WTC11 (cell line): ENCODE measurements around the gene SCD5. TPM values are rescaled to one million over a fixed set of nuclear protein-coding genes. Genes with fewer than 3 reads are reported as not detected.
A peak's percentile ranks its signal among the peaks of the same experiment; 100 is the strongest.

Experiments used
- ATAC-seq: fragments of 200-7000 bp; cut with Tn5 transposase; 2 replicates; pipeline ENCODE4 v1.10.0; 2021; ENCODE audit warnings: mild to moderate bottlenecking, moderate library complexity
- CTCF ChIA-PET: fragments of 300-600 bp; sonication (Branson Sonifier 250); formaldehyde crosslinking; loops from one replicate; lab custom pipeline; 2021; ENCODE audit warnings: antibody characterized with exemption; lab: Charles Lee
- POLR2A ChIA-PET: fragments of 350-600 bp; sonication (Branson Sonifier 250); formaldehyde crosslinking; loops from one replicate; lab custom pipeline; 2021; ENCODE audit warnings: antibody characterized with exemption; lab: Charles Lee
- DNase-seq: peaks from one replicate; pipeline ENCODE4 v3.0.0; 2021; ENCODE audit warnings: low spot score
- H3K27ac Mint-ChIP-seq: 2 replicates; pipeline ENCODE4 v1.8.0; 2021; ENCODE audit warnings: mixed read lengths
- H3K27me3 Mint-ChIP-seq: 2 replicates; pipeline ENCODE4 v1.8.0; 2021; ENCODE audit warnings: low read depth, mild to moderate bottlenecking, moderate library complexity, mixed read lengths
- H3K36me3 Mint-ChIP-seq: 2 replicates; pipeline ENCODE4 v1.8.0; 2021; ENCODE audit warnings: mixed read lengths
- H3K4me1 Mint-ChIP-seq: 2 replicates; pipeline ENCODE4 v1.8.0; 2022; ENCODE audit warnings: mixed read lengths
- H3K4me3 Mint-ChIP-seq: 2 replicates; pipeline ENCODE4 v1.8.0; 2021; ENCODE audit warnings: mild to moderate bottlenecking, moderate library complexity, mixed read lengths
- H3K9me3 Mint-ChIP-seq: 2 replicates; pipeline ENCODE4 v1.8.0; 2021; ENCODE audit warnings: mixed read lengths
- ESRRA ChIP-seq: sonication (generic); formaldehyde crosslinking; IDR thresholded peaks from 2 replicates; pipeline ENCODE4 v1.8.1; 2022; ENCODE audit warnings: mild to moderate bottlenecking, missing genetic modification reagents, borderline replicate concordance
- FOXP1 ChIP-seq: sonication (generic); formaldehyde crosslinking; IDR thresholded peaks from 2 replicates; pipeline ENCODE4 v1.8.0; 2022; ENCODE audit warnings: missing genetic modification reagents, mild to moderate bottlenecking, moderate library complexity, borderline replicate concordance
- FOXP4 ChIP-seq: sonication (generic); formaldehyde crosslinking; IDR thresholded peaks from 2 replicates; pipeline ENCODE4 v1.8.0; 2022; ENCODE audit warnings: mild to moderate bottlenecking, missing genetic modification reagents
- KAT7 ChIP-seq: sonication (generic); formaldehyde crosslinking; IDR thresholded peaks from 2 replicates; pipeline ENCODE4 v1.8.1; 2023; ENCODE audit warnings: missing genetic modification reagents, mild to moderate bottlenecking, borderline replicate concordance
- MLX ChIP-seq: sonication (generic); formaldehyde crosslinking; IDR thresholded peaks from 2 replicates; pipeline ENCODE4 v1.8.1; 2023; ENCODE audit warnings: mild to moderate bottlenecking, missing genetic modification reagents, moderate library complexity
- NR1H2 ChIP-seq: sonication (generic); formaldehyde crosslinking; IDR thresholded peaks from 2 replicates; pipeline ENCODE4 v1.9.0; 2021; ENCODE audit warnings: mild to moderate bottlenecking, moderate library complexity, missing genetic modification reagents
- TEAD1 ChIP-seq: sonication (generic); formaldehyde crosslinking; IDR thresholded peaks from 2 replicates; pipeline ENCODE4 v1.8.0; 2022; ENCODE audit warnings: mild to moderate bottlenecking, missing genetic modification reagents
- ZMAT4 ChIP-seq: fragments of 250-450 bp; sonication (Bioruptor Pico); IDR thresholded peaks from 2 replicates; pipeline ENCODE4 v1.9.0; 2021; ENCODE audit warnings: mild to moderate bottlenecking
- ZNF121 ChIP-seq: sonication (generic); formaldehyde crosslinking; IDR thresholded peaks from 2 replicates; pipeline ENCODE4 v1.8.0; 2023; ENCODE audit warnings: missing genetic modification reagents
- ZNF219 ChIP-seq: sonication (generic); formaldehyde crosslinking; IDR thresholded peaks from 2 replicates; pipeline ENCODE4 v1.8.0; 2023; ENCODE audit warnings: missing genetic modification reagents, mild to moderate bottlenecking, borderline replicate concordance
- ZNF423 ChIP-seq: fragments of 250-450 bp; sonication (Bioruptor Pico); IDR thresholded peaks from 2 replicates; pipeline ENCODE4 v2.1.2; 2022; ENCODE audit warnings: mild to moderate bottlenecking, moderate library complexity
- ZNF512 ChIP-seq: sonication (generic); formaldehyde crosslinking; IDR thresholded peaks from 2 replicates; pipeline ENCODE4 v1.8.1; 2022; ENCODE audit warnings: missing genetic modification reagents, borderline replicate concordance
- ZSCAN18 ChIP-seq: fragments of 250-450 bp; sonication (Bioruptor Pico); IDR thresholded peaks from 2 replicates; pipeline ENCODE4 v2.1.2; 2022; ENCODE audit warnings: mild to moderate bottlenecking, moderate library complexity
- total RNA-seq: library from RNA; stranded (reverse); gene quantifications from 3 replicates; pipeline ENCODE4 v1.2.3, GENCODE V29; 2021
- TF ChIP-seq, protein P1 (sequence below): sonication (generic); formaldehyde crosslinking; IDR thresholded peaks from 2 replicates; pipeline ENCODE4 v1.8.0; 2023; ENCODE audit warnings: missing genetic modification reagents

The SCD5 gene
- total RNA-seq, 1 experiment from 2014 or later = 6.3 TPM

DNA sequence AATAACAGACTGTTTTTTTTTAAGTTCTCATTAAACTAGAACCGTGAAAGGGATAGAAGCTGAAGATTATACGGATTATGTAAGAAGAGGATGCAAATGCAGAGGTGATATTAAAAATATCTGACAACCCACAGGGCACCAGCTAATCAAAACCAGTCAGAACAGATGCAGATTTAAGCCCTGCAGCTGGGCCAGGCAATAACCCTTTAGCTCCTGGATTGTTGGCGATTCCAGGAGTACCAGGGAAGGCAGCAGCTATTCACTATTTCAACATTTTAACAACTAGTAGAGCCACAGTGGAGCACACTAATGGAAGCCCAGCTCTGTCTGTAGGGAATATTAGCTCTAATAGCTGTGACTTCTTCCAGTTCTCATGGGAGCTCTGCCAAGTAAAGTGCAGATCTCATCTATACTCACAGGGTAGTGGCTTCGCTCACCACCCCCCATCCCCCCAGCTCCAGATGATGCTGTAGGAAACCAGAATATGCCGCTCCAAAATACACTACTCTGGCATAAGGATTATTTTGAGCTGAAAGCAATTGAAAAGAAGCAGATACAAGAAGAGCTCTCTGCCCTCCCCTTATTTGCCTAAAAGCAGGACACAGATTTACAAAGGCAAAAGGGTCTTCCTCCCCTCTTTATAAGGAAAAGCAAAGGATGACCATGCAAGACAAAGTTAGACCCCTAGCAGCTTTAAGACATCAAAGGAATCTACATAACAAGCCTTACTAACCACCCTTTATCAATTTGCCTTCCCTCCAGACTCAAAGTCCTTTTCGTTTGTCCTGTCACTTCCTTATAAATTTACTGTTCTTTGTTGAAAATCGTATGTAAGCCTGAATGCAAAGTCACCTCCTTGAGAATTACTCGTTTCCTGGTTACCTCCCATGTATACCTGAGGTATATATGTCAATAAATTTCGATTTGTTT, 13.7 kb downstream of the SCD5 start (continued):
- TF ChIP-seq FOXP4 (no peak), FOXP1 (no peak), NR1H2 (no peak)

- no peak overlapping the region for H3K27ac Mint-ChIP-seq
- no peak overlapping the region for H3K4me3 Mint-ChIP-seq
- POLR2A ChIA-PET = no interaction called here
- no peaks in the 10 kb centered on the region for H3K9me3 Mint-ChIP-seq
- H3K36me3 Mint-ChIP-seq = no peaks in the 10 kb centered on the region; the same call in none of the 2 replicates
- TF ChIP-seq ZSCAN18 (CRISPR knock-in tag) (no peak), KAT7 (CRISPR knock-in tag) (no peak), ZNF219 (CRISPR knock-in tag) (no peak), NR1H2 (no peak), ZNF121 (CRISPR knock-in tag) (no peak), TEAD1 (CRISPR knock-in tag) (no peak; the same call in 1 of the 2 replicates), ZMAT4 (CRISPR knock-in tag) (no peak)
- H3K27me3 Mint-ChIP-seq = peaks cover 87% of the 10 kb centered on the region
- DNase-seq = no peak
- CTCF ChIA-PET = interaction anchor here (1.0 kb wide), 1 partner anchor 28 kb away, joined by 3 read pairs; no protein-coding TSS in a partner anchor
- peaks cover 53% of the 10 kb centered on the region for H3K4me1 Mint-ChIP-seq
- ATAC-seq = peak; percentile 64
Measured at GRCh38 chr4:82782626-82783345, 15.8 kb downstream of the SCD5 start.

- Mint-ChIP-seq H3K36me3 (no peaks in the 10 kb centered on the region; the same call in 1 of the 2 replicates), H3K4me1 (peaks cover 47% of the 10 kb centered on the region), H3K4me3 (no peak overlapping the region), H3K9me3 (no peaks in the 10 kb centered on the region), H3K27me3 (peaks cover 72% of the 10 kb centered on the region), H3K27ac (no peak overlapping the region)
- CTCF ChIA-PET = interaction anchor here (0.6 to 0.7 kb wide), 2 partner anchors 17 to 226 kb away, joined by 3 to 4 read pairs; partner anchors contain the start of gene SCD5
- no peak for TF ChIP-seq TEAD1 (CRISPR knock-in tag)
- no peak for TF ChIP-seq ESRRA (CRISPR knock-in tag)
- no peak for TF ChIP-seq ZNF512
- peak; percentile 89 for TF ChIP-seq ZNF423 (CRISPR knock-in tag)
- TF ChIP-seq ZNF121 (CRISPR knock-in tag) = no peak
- TF ChIP-seq MLX (CRISPR knock-in tag) = no peak
- TF ChIP-seq, protein P1, sequence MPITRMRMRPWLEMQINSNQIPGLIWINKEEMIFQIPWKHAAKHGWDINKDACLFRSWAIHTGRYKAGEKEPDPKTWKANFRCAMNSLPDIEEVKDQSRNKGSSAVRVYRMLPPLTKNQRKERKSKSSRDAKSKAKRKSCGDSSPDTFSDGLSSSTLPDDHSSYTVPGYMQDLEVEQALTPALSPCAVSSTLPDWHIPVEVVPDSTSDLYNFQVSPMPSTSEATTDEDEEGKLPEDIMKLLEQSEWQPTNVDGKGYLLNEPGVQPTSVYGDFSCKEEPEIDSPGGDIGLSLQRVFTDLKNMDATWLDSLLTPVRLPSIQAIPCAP (CRISPR knock-in tag) = no peak
- peak; percentile 53 for ATAC-seq
- DNase-seq = peak; percentile 25
- POLR2A ChIA-PET = interaction anchor here (0.9 kb wide), 1 partner anchor 19 kb away, joined by 3 read pairs; no protein-coding TSS in a partner anchor
Measured at GRCh38 chr4:82780752-82781231, 17.8 kb downstream of the SCD5 start.
